HEK293 (cell line): ENCODE measurements around the gene TET3.

ENCODE experiments used
- BCL11A ChIP-seq: fragments of 450-650 bp; formaldehyde crosslinking; IDR thresholded peaks from 2 replicates; pipeline ENCODE4 v1.5.1; 2016; ENCODE audit warnings: low read depth, missing biosample characterization, missing genetic modification characterization
- HOXA7 ChIP-seq: sonication (generic); formaldehyde crosslinking; IDR thresholded peaks from 2 replicates; pipeline ENCODE4 v1.8.1; 2022; ENCODE audit warnings: missing genetic modification reagents, borderline replicate concordance
- YY1 ChIP-seq: fragments of 450-650 bp; formaldehyde crosslinking; IDR thresholded peaks from 2 replicates; pipeline ENCODE4 v1.5.1; 2018; ENCODE audit warnings: missing biosample characterization, missing genetic modification characterization
- ZNF140 ChIP-seq: fragments of 450-650 bp; formaldehyde crosslinking; IDR thresholded peaks from 2 replicates; pipeline ENCODE4 v1.5.1; 2016; ENCODE audit warnings: missing biosample characterization, missing genetic modification characterization
- ZNF394 ChIP-seq: fragments of 450-650 bp; formaldehyde crosslinking; IDR thresholded peaks from 2 replicates; pipeline ENCODE4 v1.5.1; 2016; ENCODE audit warnings: missing biosample characterization, missing genetic modification characterization, mild to moderate bottlenecking, moderate library complexity, borderline replicate concordance
- ZNF777 ChIP-seq: fragments of 450-650 bp; formaldehyde crosslinking; IDR thresholded peaks from 2 replicates; pipeline ENCODE4 v1.5.1; 2017; ENCODE audit warnings: missing biosample characterization, missing genetic modification characterization, borderline replicate concordance
- TF ChIP-seq, protein P1 (sequence below): fragments of 450-650 bp; formaldehyde crosslinking; IDR thresholded peaks from 2 replicates; pipeline ENCODE4 v1.5.1; 2016; ENCODE audit warnings: missing biosample characterization, missing genetic modification characterization

DNA sequence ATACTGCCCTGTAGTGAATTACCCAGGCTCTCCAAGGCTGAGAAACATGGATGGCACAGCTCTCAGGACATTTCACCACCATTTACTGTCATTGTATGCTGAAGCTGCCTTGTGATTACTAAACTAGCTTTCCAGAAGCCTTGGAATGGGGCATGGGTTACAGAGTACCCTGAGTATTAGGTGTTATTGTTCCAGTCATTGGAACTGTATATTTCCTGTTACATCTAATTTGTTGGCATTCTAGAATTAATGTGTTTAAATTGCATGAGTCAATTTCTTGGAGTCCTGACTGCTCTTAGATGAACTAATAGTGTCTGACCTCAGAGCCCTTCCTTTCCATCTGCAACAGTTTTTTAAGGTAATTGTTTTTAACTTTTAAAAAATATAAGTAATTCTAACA is 49.1 kb upstream of the TET3 start:
- TF ChIP-seq, protein P1, sequence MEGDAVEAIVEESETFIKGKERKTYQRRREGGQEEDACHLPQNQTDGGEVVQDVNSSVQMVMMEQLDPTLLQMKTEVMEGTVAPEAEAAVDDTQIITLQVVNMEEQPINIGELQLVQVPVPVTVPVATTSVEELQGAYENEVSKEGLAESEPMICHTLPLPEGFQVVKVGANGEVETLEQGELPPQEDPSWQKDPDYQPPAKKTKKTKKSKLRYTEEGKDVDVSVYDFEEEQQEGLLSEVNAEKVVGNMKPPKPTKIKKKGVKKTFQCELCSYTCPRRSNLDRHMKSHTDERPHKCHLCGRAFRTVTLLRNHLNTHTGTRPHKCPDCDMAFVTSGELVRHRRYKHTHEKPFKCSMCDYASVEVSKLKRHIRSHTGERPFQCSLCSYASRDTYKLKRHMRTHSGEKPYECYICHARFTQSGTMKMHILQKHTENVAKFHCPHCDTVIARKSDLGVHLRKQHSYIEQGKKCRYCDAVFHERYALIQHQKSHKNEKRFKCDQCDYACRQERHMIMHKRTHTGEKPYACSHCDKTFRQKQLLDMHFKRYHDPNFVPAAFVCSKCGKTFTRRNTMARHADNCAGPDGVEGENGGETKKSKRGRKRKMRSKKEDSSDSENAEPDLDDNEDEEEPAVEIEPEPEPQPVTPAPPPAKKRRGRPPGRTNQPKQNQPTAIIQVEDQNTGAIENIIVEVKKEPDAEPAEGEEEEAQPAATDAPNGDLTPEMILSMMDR (tag by site-specific recombination), result no peak
- no peak for TF ChIP-seq ZNF777 (tag by site-specific recombination)
- TF ChIP-seq HOXA7 (CRISPR knock-in tag), result no peak
- no peak for TF ChIP-seq BCL11A (tag by site-specific recombination)
- no peak for TF ChIP-seq YY1 (tag by site-specific recombination)
- no peak for TF ChIP-seq ZNF394
- TF ChIP-seq ZNF140, result no peak
